Activated naive CD8-positive, alpha-beta T cell treated with anti-CD3 and anti-CD28 coated beads, Interleukin-2, amount 50 U/mL, for 24 hours (primary cell): ENCODE data around the gene MDM1.

Experiments used
- ATAC-seq: fragments of 150-1000 bp; cut with Tn5 transposase; one replicate; pipeline ENCODE4 v1.10.0; 2021
- DNase-seq: peaks from one replicate; pipeline ENCODE4 v3.0.0; 2021
- H3K27ac Mint-ChIP-seq: one replicate; pipeline ENCODE4 v1.8.0; 2021; ENCODE audit warnings: mild to moderate bottlenecking, mixed read lengths
- H3K27me3 Mint-ChIP-seq: one replicate; pipeline ENCODE4 v1.8.0; 2021; ENCODE audit warnings: mixed read lengths
- H3K36me3 Mint-ChIP-seq: one replicate; pipeline ENCODE4 v1.8.0; 2021; ENCODE audit warnings: low read depth, mixed read lengths
- H3K4me1 Mint-ChIP-seq: one replicate; pipeline ENCODE4 v1.8.0; 2021; ENCODE audit warnings: mixed read lengths
- H3K4me3 Mint-ChIP-seq: one replicate; pipeline ENCODE4 v1.8.0; 2021; ENCODE audit warnings: mild to moderate bottlenecking, moderate library complexity, mixed read lengths
- H3K9me3 Mint-ChIP-seq: one replicate; pipeline ENCODE4 v1.8.0; 2021; ENCODE audit warnings: mixed read lengths

MDM1 gene

DNA sequence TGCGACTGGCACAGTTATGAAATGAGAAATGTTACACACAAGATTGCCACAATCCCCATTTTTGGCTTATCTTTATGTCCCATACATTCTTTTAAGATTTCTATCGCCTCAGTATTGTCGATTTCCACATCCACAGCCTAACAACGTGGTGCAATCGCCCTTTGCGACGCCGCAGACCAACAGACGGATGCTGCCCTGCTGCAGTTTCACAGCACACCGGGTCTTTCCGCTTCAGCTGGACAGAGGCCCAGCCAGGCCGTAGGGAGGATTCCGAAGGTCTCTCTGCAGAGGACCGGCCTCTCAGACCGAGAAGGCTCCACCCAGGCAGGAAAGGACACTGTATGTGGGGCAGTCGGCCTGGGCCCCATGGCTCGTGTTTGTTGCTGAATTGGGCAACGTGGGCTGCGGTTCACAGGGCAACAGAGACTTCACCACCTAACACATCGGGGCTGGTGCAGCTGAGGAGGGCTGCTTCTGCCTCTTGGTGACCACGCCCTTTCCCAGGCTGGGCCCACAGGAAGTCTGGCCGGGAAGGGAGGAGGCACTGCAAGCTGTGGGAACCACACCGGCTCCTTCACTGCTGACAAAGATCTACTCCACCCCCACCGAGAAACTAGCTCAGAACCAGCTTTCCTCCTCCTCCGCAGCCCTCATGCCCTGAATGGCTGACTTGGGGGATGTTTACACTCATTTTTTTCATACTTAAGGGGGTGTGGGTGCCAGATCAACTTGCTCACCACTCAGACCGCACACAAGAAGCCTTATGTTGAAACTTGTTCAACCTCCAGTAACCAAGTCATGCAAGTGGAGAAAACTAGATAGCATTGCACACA lies 32.9 kb upstream of the MDM1 start:
- peak; percentile 86 for DNase-seq
- no peaks in the 10 kb centered on the region for H3K27me3 Mint-ChIP-seq
- H3K36me3 Mint-ChIP-seq, result no peaks in the 10 kb centered on the region
- H3K9me3 Mint-ChIP-seq, result no peaks in the 10 kb centered on the region
- peak; percentile 95 for ATAC-seq
- H3K4me1 Mint-ChIP-seq, result peaks cover 65% of the 10 kb centered on the region
- H3K4me3 Mint-ChIP-seq, result peak overlapping the region; percentile 77
- H3K27ac Mint-ChIP-seq, result peak overlapping the region; percentile 86

DNA sequence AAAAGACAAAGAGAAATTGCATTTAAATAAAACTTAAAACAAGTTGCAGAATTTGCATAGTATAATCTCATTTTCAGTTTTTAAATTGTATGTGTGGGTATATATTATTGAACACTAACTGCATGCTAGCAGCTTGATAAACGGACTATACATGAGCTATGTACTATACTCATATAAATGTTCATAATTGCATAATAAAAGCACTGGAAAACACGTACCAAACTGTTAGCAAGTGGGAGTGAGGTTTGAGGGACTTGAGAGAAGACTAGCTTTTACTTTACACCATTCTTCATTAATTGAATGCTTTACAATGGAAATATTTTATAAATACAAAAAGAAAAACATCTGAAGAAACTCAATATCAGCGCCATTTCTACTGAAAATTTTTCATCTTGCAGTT lies 32.2 kb upstream of the MDM1 start:
- H3K9me3 Mint-ChIP-seq, result no peaks in the 10 kb centered on the region
- H3K27ac Mint-ChIP-seq, result peak overlapping the region; percentile 86
- ATAC-seq (no peak), DNase-seq (no peak)
- H3K4me3 Mint-ChIP-seq, result peak overlapping the region; percentile 77
- peaks cover 65% of the 10 kb centered on the region for H3K4me1 Mint-ChIP-seq
- no peaks in the 10 kb centered on the region for H3K36me3 Mint-ChIP-seq
- H3K27me3 Mint-ChIP-seq, result no peaks in the 10 kb centered on the region

GRCh38 chr12:68361953-68362352 lies 29.8 kb upstream of the MDM1 start:
- Mint-ChIP-seq H3K4me3 (no peak overlapping the region), H3K27ac (no peak overlapping the region), H3K4me1 (peaks cover 58% of the 10 kb centered on the region), H3K36me3 (no peaks in the 10 kb centered on the region), H3K27me3 (no peaks in the 10 kb centered on the region), H3K9me3 (no peaks in the 10 kb centered on the region)
- no peak for ATAC-seq
- no peak for DNase-seq

DNA sequence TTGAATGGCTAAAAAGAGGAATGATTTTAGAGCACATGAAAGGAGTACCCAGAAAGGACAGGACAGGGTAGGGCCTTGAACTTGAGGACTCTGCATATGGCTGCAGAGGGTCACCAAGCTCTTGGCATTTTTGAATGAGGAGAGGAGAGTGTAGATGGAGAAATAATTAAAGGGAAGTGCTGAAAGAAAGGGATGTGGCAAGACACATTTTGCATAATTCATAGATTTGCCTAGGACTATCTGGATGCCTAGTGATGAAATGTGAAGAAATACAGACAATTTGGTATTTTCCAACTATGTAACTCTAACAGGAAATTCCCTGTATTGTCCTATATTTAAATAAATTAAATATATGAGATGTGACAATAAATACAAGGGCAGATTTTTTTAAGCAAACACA lies 27.5 kb upstream of the MDM1 start:
- Mint-ChIP-seq H3K9me3 (no peaks in the 10 kb centered on the region), H3K36me3 (no peaks in the 10 kb centered on the region), H3K27me3 (no peaks in the 10 kb centered on the region), H3K27ac (peak overlapping the region; percentile 13), H3K4me1 (peaks cover 40% of the 10 kb centered on the region), H3K4me3 (no peak overlapping the region)
- DNase-seq, result no peak
- ATAC-seq, result no peak

GRCh38 chr12:68358532-68359485 lies 26.6 kb upstream of the MDM1 start:
- Mint-ChIP-seq H3K27me3 (no peaks in the 10 kb centered on the region), H3K4me1 (peaks cover 32% of the 10 kb centered on the region), H3K36me3 (no peaks in the 10 kb centered on the region), H3K4me3 (no peak overlapping the region), H3K27ac (no peak overlapping the region), H3K9me3 (no peaks in the 10 kb centered on the region)
- ATAC-seq, result peak; percentile 77
- peak; percentile 55 for DNase-seq

GRCh38 chr12:68356986-68357385 lies 24.8 kb upstream of the MDM1 start:
- Mint-ChIP-seq H3K27ac (no peak overlapping the region), H3K36me3 (no peaks in the 10 kb centered on the region), H3K4me3 (no peak overlapping the region), H3K9me3 (no peaks in the 10 kb centered on the region), H3K4me1 (peaks cover 19% of the 10 kb centered on the region), H3K27me3 (no peaks in the 10 kb centered on the region)
- ATAC-seq (no peak), DNase-seq (no peak)

DNA sequence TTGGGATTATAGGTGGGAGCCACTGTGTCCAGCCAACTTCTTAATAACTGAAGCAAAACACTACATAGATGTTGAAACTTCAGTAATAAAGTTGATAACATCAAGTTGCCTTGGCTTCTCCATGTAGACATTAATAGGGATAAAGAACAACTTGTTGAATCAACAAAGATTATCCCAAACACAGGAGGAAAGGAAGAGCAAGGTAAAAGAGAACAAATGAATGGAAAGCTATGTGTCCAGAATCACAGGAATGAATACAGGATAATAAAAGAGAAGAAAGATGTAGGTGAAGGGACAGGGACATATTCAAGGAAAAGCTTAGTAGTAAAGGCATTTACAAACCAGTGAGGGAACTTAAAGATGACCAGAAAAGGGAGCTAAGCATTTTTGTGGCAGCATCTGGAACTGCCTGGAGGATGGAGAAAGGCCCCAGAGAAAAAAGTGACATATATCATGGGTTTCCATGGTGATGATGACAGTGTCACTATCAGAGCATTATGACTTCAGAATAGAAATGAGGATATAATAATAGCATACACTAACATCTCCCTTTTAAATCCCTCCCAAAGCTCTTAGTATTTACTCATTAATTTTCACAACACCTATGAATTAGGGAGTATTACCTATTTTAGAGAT lies 24.0 kb upstream of the MDM1 start:
- DNase-seq, result no peak

DNA sequence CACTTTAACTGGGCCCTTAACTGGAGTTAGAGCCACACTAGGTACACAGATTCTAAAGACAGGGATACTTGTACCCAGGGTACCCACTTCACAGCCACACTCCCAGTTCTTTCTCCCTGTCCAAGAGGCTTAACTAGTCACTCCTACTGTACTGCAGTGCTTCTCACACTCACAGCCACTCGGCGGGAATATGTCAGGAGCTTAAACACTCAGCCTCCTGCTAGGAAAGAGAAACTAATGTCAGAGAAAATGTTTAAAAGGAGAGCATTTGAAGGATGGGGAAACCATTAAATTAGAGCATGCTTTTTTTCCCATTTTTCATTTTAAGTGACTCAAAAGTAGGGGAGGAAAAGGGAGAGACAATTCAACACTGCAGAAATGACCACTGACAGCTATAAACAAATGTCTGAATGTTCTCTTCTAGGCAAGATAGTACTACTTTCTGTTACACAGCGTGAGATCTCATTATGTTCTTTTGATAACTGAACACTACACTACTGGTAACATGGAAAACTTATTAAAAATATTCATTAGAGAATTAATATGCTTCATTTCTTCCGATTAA lies 22.9 kb upstream of the MDM1 start:
- no peak for ATAC-seq
- no peaks in the 10 kb centered on the region for H3K9me3 Mint-ChIP-seq
- no peaks in the 10 kb centered on the region for H3K27me3 Mint-ChIP-seq
- H3K4me3 Mint-ChIP-seq, result no peak overlapping the region
- DNase-seq, result no peak
- H3K27ac Mint-ChIP-seq, result no peak overlapping the region
- H3K4me1 Mint-ChIP-seq, result peaks cover 14% of the 10 kb centered on the region
- H3K36me3 Mint-ChIP-seq, result no peaks in the 10 kb centered on the region

More for the DNA sequence above, 24.0 kb upstream of the MDM1 start:
- peaks cover 18% of the 10 kb centered on the region for H3K4me1 Mint-ChIP-seq
- H3K9me3 Mint-ChIP-seq, result no peaks in the 10 kb centered on the region
- H3K27ac Mint-ChIP-seq, result no peak overlapping the region
- ATAC-seq, result no peak
- no peak overlapping the region for H3K4me3 Mint-ChIP-seq
- H3K36me3 Mint-ChIP-seq, result no peaks in the 10 kb centered on the region
- H3K27me3 Mint-ChIP-seq, result no peaks in the 10 kb centered on the region

- Mint-ChIP-seq H3K4me1 (peaks cover 2% of the 10 kb centered on the region), H3K4me3 (no peak overlapping the region), H3K9me3 (no peaks in the 10 kb centered on the region), H3K36me3 (no peaks in the 10 kb centered on the region), H3K27ac (no peak overlapping the region), H3K27me3 (no peaks in the 10 kb centered on the region)
- DNase-seq (no peak), ATAC-seq (no peak)
Observed at GRCh38 chr12:68352067-68352466, 19.9 kb upstream of the MDM1 start.

GRCh38 chr12:68350753-68351152 lies 18.6 kb upstream of the MDM1 start:
- peaks cover 11% of the 10 kb centered on the region for H3K4me1 Mint-ChIP-seq
- no peaks in the 10 kb centered on the region for H3K36me3 Mint-ChIP-seq
- no peak overlapping the region for H3K27ac Mint-ChIP-seq
- no peaks in the 10 kb centered on the region for H3K9me3 Mint-ChIP-seq
- ATAC-seq, result no peak
- no peaks in the 10 kb centered on the region for H3K27me3 Mint-ChIP-seq
- no peak for DNase-seq
- H3K4me3 Mint-ChIP-seq, result no peak overlapping the region

DNA sequence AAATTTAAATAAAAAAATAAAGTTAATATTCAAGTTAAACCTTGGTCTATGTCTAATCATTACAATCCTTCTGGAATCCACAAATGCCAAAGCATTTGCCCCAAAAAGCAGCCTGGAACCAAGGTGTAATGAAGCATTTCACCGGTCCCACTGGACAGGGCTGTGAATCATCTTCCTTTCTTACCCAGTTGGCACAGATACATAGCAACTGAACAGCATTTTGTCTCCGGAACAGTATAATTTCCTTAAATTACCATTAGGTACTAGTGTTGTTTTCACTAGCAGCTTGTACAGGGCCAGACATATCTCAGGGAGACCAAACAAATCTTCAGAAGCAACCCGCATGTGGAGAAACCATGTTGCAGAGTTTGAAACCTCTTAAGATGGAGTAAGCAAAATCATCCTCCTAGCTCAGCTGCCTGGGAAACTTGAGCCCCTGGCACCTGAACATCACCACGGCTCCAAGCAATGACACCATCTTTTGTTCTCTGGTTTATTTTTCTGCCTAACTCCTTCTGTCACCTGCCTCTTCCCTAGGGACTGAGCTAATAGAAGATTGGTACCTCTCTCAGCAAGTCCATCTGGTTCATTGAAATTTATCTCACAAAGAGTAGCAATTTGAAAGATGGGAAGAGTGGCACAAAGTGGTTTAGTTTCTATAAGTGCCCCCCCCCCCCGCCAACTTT lies 17.9 kb upstream of the MDM1 start:
- H3K36me3 Mint-ChIP-seq, result no peaks in the 10 kb centered on the region
- H3K4me1 Mint-ChIP-seq, result peaks cover 13% of the 10 kb centered on the region
- H3K27ac Mint-ChIP-seq, result no peak overlapping the region
- no peaks in the 10 kb centered on the region for H3K9me3 Mint-ChIP-seq
- DNase-seq (no peak), ATAC-seq (no peak)
- no peaks in the 10 kb centered on the region for H3K27me3 Mint-ChIP-seq
- H3K4me3 Mint-ChIP-seq, result no peak overlapping the region

DNA sequence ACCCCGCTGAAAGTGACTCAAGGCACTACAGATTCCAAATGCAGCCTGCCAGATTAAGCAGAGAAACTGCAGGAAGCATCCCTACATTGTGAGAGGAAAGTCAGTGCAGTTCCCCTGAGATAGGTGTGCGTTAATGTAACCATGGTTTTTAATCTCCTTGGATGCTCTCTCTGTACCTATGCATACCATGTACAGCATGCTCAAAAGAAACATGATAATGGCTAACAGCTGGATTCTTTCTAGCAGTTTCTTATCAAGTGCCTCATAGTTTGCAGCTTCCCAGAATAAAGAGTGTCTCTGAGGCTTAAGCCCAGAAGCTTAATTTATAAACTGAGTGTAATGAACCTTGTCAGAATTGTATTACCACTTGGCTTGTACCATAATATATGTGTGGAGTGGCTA lies 17.1 kb upstream of the MDM1 start:
- Mint-ChIP-seq H3K9me3 (no peaks in the 10 kb centered on the region), H3K27ac (no peak overlapping the region), H3K4me1 (peaks cover 13% of the 10 kb centered on the region), H3K36me3 (no peaks in the 10 kb centered on the region), H3K27me3 (no peaks in the 10 kb centered on the region), H3K4me3 (no peak overlapping the region)
- no peak for ATAC-seq
- DNase-seq, result no peak

DNA sequence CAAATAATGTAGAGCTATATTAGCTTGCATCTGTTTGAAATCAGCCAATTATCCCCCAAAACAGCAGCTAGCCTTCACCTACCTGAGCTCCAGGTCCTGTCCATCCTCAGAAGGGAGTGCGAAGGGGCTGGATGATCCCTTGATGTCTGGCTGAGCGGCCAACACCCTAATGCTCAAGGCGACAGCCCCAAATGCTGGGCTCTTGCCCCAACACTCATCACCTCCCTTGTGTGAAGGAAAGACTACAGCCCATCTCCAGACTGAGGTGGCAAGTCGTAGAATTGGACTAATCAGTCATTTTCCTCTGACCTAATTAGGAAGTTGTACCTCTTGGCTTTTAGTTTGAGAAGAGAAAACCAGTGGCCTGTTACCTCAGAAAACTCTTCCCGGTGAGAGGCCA lies 16.3 kb upstream of the MDM1 start:
- ATAC-seq (no peak), DNase-seq (no peak)
- Mint-ChIP-seq H3K4me1 (peaks cover 13% of the 10 kb centered on the region), H3K9me3 (no peaks in the 10 kb centered on the region), H3K4me3 (no peak overlapping the region), H3K27me3 (no peaks in the 10 kb centered on the region), H3K36me3 (no peaks in the 10 kb centered on the region), H3K27ac (no peak overlapping the region)

DNA sequence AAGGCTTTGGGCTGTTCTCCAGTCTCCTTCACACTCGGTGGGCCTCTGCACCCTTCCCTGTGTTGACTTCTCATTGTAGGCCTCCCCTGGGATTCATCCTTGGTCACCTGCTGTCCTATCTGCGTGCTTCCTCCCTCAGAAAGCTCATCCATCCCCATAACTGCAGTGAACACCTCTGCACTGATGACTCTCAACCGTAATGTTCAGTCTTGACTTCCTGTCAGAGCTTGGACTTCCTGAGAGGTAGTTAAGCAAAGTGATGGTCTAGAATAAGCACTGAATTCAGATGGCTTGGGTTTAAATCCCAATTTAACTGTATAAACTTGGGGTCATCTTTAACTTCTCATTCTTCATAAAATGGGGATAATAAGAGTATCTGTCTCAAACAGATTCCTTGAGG lies 13.6 kb upstream of the MDM1 start:
- no peaks in the 10 kb centered on the region for H3K36me3 Mint-ChIP-seq
- H3K4me1 Mint-ChIP-seq, result peaks cover 13% of the 10 kb centered on the region
- H3K9me3 Mint-ChIP-seq, result no peaks in the 10 kb centered on the region
- DNase-seq, result no peak
- H3K27me3 Mint-ChIP-seq, result no peaks in the 10 kb centered on the region
- no peak overlapping the region for H3K4me3 Mint-ChIP-seq
- no peak overlapping the region for H3K27ac Mint-ChIP-seq
- no peak for ATAC-seq
